SU-DHL-6 (cell line): Measurements from ENCODE around the gene TFE3.
A peak's percentile ranks its signal among the peaks of the same experiment; 100 is the strongest.

Experiments
- H2AFZ ChIP-seq: fragments of 200-600 bp; sonication (generic); 2 replicates; pipeline ENCODE4 v1.6.1; 2014; ENCODE audit warnings: low read depth, mild to moderate bottlenecking, moderate library complexity, mixed read lengths, antibody characterized with exemption, low read length; ENCODE audit not compliant: severe bottlenecking
- H3F3A ChIP-seq: fragments of 200-600 bp; shearing (Covaris generic); 2 replicates; pipeline ENCODE4 v1.6.0; 2016; ENCODE audit warnings: antibody characterized with exemption, mild to moderate bottlenecking; ENCODE audit not compliant: insufficient read depth
- H3K27ac ChIP-seq: fragments of 200-600 bp; sonication (generic); 2 replicates; pipeline ENCODE4 v1.5.1; 2016; ENCODE audit warnings: low read depth, mild to moderate bottlenecking, low read length, moderate library complexity, mixed read lengths
- H3K27me3 ChIP-seq: fragments of 200-600 bp; sonication (generic), shearing (Covaris generic); 2 replicates; pipeline ENCODE4 v1.6.0; 2014; ENCODE audit warnings: mild to moderate bottlenecking, low read length
- H3K36me3 ChIP-seq: fragments of 200-600 bp; sonication (generic); 2 replicates; pipeline ENCODE4 v1.6.1; 2014; ENCODE audit warnings: mild to moderate bottlenecking, low read length, mixed read lengths
- H3K4me2 ChIP-seq: fragments of 300-600, 200-600 bp; shearing (Covaris generic), sonication (generic); 2 replicates; pipeline ENCODE4 v1.6.0; 2014; ENCODE audit warnings: low read length, low read depth, mild to moderate bottlenecking; ENCODE audit not compliant: poor library complexity, severe bottlenecking
- H3K4me3 ChIP-seq: fragments of 200-600 bp; sonication (generic); 2 replicates; pipeline ENCODE4 v1.5.1; 2014; ENCODE audit warnings: antibody characterized with exemption, low read length, mild to moderate bottlenecking, mixed read lengths; ENCODE audit not compliant: insufficient read depth, poor library complexity, severe bottlenecking
- H3K79me2 ChIP-seq: fragments of 200-600 bp; sonication (generic); 2 replicates; pipeline ENCODE4 v1.6.1; 2014; ENCODE audit warnings: mild to moderate bottlenecking, low read length, moderate library complexity; ENCODE audit not compliant: insufficient read depth
- H3K9ac ChIP-seq: fragments of 200-600 bp; sonication (generic); 2 replicates; pipeline ENCODE4 v1.7.0; 2014; ENCODE audit warnings: mild to moderate bottlenecking, low read length
- H3K9me2 ChIP-seq: fragments of 200-600 bp; sonication (generic); replicated peaks from 2 replicates; pipeline ENCODE4 v1.6.1; 2014; ENCODE audit warnings: low read length; ENCODE audit not compliant: insufficient read depth
- H3K9me3 ChIP-seq: fragments of 200-600 bp; sonication (generic); 2 replicates; pipeline ENCODE4 v1.6.1; 2014; ENCODE audit warnings: low read length, mixed read lengths; ENCODE audit not compliant: insufficient read depth
- H4K20me1 ChIP-seq: fragments of 200-600 bp; sonication (generic); 2 replicates; pipeline ENCODE4 v1.6.1; 2014; ENCODE audit warnings: low read depth, mild to moderate bottlenecking, antibody characterized with exemption, low read length, moderate library complexity, mixed read lengths
- EZH2phosphoT487 ChIP-seq: fragments of 200-600 bp; sonication (generic), shearing (Covaris generic); conservative IDR thresholded peaks from 2 replicates; pipeline ENCODE4 v1.6.1; 2018; ENCODE audit warnings: mild to moderate bottlenecking, antibody characterized with exemption, low read length, moderate library complexity, mixed read lengths
- TF ChIP-seq, protein P1 (sequence below): fragments of 200-600 bp; sonication (generic); IDR thresholded peaks from one replicate; pipeline ENCODE4 v1.5.1; 2017; ENCODE audit warnings: antibody characterized with exemption, mild to moderate bottlenecking, low read length, moderate library complexity; ENCODE audit not compliant: insufficient read depth, poor library complexity, severe bottlenecking

Gene TFE3

DNA sequence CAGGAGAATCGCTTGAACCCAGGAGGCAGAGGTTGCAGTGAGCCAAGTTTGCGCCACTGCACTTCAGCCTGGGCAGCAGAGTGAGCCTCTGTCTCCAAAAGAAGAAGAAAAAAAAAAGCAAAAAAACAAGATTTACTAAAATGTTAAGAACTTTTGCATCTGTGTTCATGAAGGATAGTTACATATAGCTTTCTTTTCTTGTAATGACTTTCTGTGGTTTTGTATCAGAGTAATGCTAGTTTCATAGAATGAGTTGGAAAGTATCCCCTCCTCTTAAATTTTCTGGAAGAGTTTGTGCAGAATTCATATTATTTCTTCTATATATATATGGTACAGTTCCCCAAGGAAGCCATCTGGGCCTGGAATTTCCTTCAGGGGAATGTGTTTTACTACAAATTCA is 24.1 kb downstream of the TFE3 start:
- no peak overlapping the region for H3K4me2 ChIP-seq
- H3K27ac ChIP-seq = no peak overlapping the region
- no peaks in the 10 kb centered on the region for H3K9me3 ChIP-seq
- no peak overlapping the region for H3K4me3 ChIP-seq
- H3K79me2 ChIP-seq = no peaks in the 10 kb centered on the region
- H3F3A ChIP-seq = no peaks in the 10 kb centered on the region
- H3K36me3 ChIP-seq = no peaks in the 10 kb centered on the region
- H3K27me3 ChIP-seq = no peaks in the 10 kb centered on the region
- H4K20me1 ChIP-seq = no peaks in the 10 kb centered on the region
- H3K9me2 ChIP-seq = no peaks in the 10 kb centered on the region
- no peak for TF ChIP-seq EZH2phosphoT487
- TF ChIP-seq, protein P1, sequence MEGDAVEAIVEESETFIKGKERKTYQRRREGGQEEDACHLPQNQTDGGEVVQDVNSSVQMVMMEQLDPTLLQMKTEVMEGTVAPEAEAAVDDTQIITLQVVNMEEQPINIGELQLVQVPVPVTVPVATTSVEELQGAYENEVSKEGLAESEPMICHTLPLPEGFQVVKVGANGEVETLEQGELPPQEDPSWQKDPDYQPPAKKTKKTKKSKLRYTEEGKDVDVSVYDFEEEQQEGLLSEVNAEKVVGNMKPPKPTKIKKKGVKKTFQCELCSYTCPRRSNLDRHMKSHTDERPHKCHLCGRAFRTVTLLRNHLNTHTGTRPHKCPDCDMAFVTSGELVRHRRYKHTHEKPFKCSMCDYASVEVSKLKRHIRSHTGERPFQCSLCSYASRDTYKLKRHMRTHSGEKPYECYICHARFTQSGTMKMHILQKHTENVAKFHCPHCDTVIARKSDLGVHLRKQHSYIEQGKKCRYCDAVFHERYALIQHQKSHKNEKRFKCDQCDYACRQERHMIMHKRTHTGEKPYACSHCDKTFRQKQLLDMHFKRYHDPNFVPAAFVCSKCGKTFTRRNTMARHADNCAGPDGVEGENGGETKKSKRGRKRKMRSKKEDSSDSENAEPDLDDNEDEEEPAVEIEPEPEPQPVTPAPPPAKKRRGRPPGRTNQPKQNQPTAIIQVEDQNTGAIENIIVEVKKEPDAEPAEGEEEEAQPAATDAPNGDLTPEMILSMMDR = no peak
- no peak overlapping the region for H3K9ac ChIP-seq
- H2AFZ ChIP-seq = no peak overlapping the region

DNA sequence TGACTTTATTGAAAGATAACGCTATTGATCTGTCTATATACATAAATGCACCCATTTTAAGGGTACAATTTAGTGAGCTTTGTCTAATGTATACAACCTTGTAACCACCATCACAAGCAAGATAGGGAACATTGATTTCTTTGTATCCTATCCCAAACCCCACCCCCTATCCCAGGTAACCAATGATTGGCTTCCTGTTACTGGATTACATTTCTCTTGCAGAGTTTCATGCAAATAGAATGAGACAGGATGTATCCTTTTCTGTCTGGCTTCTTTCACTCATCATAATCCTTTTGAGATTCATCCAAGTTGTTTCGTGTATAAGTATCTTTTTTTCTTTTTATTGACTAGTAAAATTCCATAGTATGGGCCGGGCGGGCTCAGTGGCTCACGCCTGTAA is 39.5 kb downstream of the TFE3 start:
- no peak overlapping the region for H2AFZ ChIP-seq

DNA sequence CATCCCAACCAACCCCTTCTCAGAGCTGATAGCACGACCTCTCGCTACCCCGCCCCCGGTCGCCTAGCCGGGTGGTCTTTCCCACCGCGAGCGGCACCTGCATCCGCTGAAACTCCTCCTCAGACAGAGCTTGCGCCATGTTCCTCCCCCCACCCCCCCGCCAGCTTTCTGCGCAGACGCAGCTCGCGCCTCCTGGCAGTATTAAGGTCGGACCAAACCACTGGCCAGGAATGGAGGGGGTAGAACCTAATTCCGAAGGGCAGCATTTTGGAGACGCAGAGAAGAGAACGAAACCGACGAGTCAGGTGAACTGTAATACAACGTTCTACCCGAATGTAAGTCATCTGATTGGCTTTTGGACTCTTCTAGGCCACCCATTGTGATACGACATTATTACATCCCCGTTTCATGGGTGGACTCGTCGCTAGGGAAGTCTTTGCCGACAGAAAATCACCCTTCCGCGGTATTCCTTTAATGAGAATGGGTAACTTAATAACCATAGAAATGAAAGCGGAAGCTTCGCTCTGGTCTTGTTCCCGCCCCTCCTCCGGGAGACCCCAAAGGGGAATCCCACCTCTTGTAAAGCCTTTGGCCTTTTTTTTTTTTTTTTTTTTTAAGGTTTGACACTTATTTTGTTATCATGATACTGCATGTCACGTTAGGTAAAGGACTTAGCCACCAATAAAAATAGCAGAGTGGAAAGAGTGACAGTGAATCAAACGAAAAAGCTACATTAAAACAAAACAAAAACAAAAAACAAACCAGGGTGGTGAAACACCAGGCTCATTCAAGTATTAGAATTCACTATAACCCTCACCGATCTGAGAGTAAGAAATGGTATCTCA is 40.8 kb downstream of the TFE3 start, which contains the start of gene GRIPAP1:
GRIPAP1 (minus strand) TSS at position 174 of the 845 bp plus-strand sequence; CDS start at position 139, 35 bp downstream.
- Histone ChIP-seq H3K36me3 (no peaks in the 10 kb centered on the region), H3K4me2 (peak within 1 kb of the TSS; percentile 75), H4K20me1 (no peaks in the 10 kb centered on the region), H2AFZ (peak within 1 kb of the TSS; percentile 94), H3K79me2 (peaks cover 8% of the 10 kb centered on the region; the same call in 1 of the 2 replicates), H3F3A (peaks cover 6% of the 10 kb centered on the region; the same call in 1 of the 2 replicates), H3K9me3 (no peaks in the 10 kb centered on the region), H3K27me3 (no peaks in the 10 kb centered on the region), H3K9ac (peak within 1 kb of the TSS; percentile 91), H3K9me2 (no peaks in the 10 kb centered on the region), H3K27ac (peak within 1 kb of the TSS; percentile 82), H3K4me3 (peak within 1 kb of the TSS; percentile 96)
- TF ChIP-seq, protein P1 = no peak
- no peak for TF ChIP-seq EZH2phosphoT487

More for the DNA sequence above, 39.5 kb downstream of the TFE3 start:
- Histone ChIP-seq H3K4me3 (no peak overlapping the region), H3K27me3 (no peaks in the 10 kb centered on the region), H3K9me2 (no peaks in the 10 kb centered on the region), H4K20me1 (no peaks in the 10 kb centered on the region), H3K36me3 (no peaks in the 10 kb centered on the region), H3F3A (peaks cover 6% of the 10 kb centered on the region; the same call in 1 of the 2 replicates), H3K9me3 (no peaks in the 10 kb centered on the region), H3K9ac (no peak overlapping the region), H3K79me2 (peaks cover 8% of the 10 kb centered on the region; the same call in 1 of the 2 replicates), H3K27ac (no peak overlapping the region), H3K4me2 (no peak overlapping the region)
- TF ChIP-seq, protein P1 = no peak
- no peak for TF ChIP-seq EZH2phosphoT487
